ENCODE data around the gene SV2C.

Gene SV2C

GRCh38 chr5:76219636-76220035 is 136.5 kb downstream of the SV2C start:
- H3K27me3 ChIP-seq, result no peaks in the 10 kb centered on the region
- H3K36me3 ChIP-seq, result no peaks in the 10 kb centered on the region
- H3K9me3 ChIP-seq, result no peaks in the 10 kb centered on the region
- no peaks in the 10 kb centered on the region for H3K4me1 ChIP-seq
- intact Hi-C loops (cut with DNase I; ENCODE audit: low total_unique reads), result no loop called here
- TF ChIP-seq CTCF (IDR thresholded peaks at IDR 0.05), result no peak
- no peak overlapping the region for H3K4me3 ChIP-seq
- no peak overlapping the region for H3K27ac ChIP-seq
- no peak for DNase-seq

GRCh38 chr5:76221311-76221710 is 138.1 kb downstream of the SV2C start:
- TF ChIP-seq CTCF (IDR thresholded peaks at IDR 0.05), result no peak
- intact Hi-C loops (cut with DNase I; ENCODE audit: low total_unique reads), result no loop called here
- DNase-seq, result no peak
- no peaks in the 10 kb centered on the region for H3K36me3 ChIP-seq
- no peaks in the 10 kb centered on the region for H3K4me1 ChIP-seq
- no peaks in the 10 kb centered on the region for H3K27me3 ChIP-seq
- no peak overlapping the region for H3K27ac ChIP-seq
- no peaks in the 10 kb centered on the region for H3K9me3 ChIP-seq
- no peak overlapping the region for H3K4me3 ChIP-seq

GRCh38 chr5:76222318-76222717 is 139.1 kb downstream of the SV2C start:
- H3K9me3 ChIP-seq, result no peaks in the 10 kb centered on the region
- no peaks in the 10 kb centered on the region for H3K4me1 ChIP-seq
- H3K27ac ChIP-seq, result no peak overlapping the region
- no peak for DNase-seq
- no peaks in the 10 kb centered on the region for H3K27me3 ChIP-seq
- H3K4me3 ChIP-seq, result no peak overlapping the region
- no peak for TF ChIP-seq CTCF (IDR thresholded peaks at IDR 0.05)
- no peaks in the 10 kb centered on the region for H3K36me3 ChIP-seq
- intact Hi-C loops (cut with DNase I; ENCODE audit: low total_unique reads), result no loop called here

- TF ChIP-seq CTCF (IDR thresholded peaks at IDR 0.05), result no peak
These were observed 140.5 kb downstream of the SV2C start for GRCh38 chr5:76223696-76224095.

GRCh38 chr5:76224898-76225297 is 141.7 kb downstream of the SV2C start:
- no peaks in the 10 kb centered on the region for H3K4me1 ChIP-seq
- H3K27ac ChIP-seq, result no peak overlapping the region
- H3K27me3 ChIP-seq, result no peaks in the 10 kb centered on the region
- H3K4me3 ChIP-seq, result no peak overlapping the region
- H3K36me3 ChIP-seq, result no peaks in the 10 kb centered on the region
- no peak for DNase-seq
- no peak for TF ChIP-seq CTCF (IDR thresholded peaks at IDR 0.05)
- intact Hi-C loops (cut with DNase I; ENCODE audit: low total_unique reads), result no loop called here
- H3K9me3 ChIP-seq, result no peaks in the 10 kb centered on the region

More at GRCh38 chr5:76223696-76224095, 140.5 kb downstream of the SV2C start:
- Histone ChIP-seq H3K4me1 (no peaks in the 10 kb centered on the region), H3K36me3 (no peaks in the 10 kb centered on the region), H3K27ac (no peak overlapping the region), H3K27me3 (no peaks in the 10 kb centered on the region), H3K4me3 (no peak overlapping the region), H3K9me3 (no peaks in the 10 kb centered on the region)
- intact Hi-C loops (cut with DNase I; ENCODE audit: low total_unique reads), result no loop called here
- no peak for DNase-seq

- H3K4me1 ChIP-seq, result no peaks in the 10 kb centered on the region
- no peak for TF ChIP-seq CTCF (IDR thresholded peaks at IDR 0.05)
- no peak overlapping the region for H3K4me3 ChIP-seq
- H3K36me3 ChIP-seq, result no peaks in the 10 kb centered on the region
- no peak overlapping the region for H3K27ac ChIP-seq
- DNase-seq, result no peak
- intact Hi-C loops (cut with DNase I; ENCODE audit: low total_unique reads), result no loop called here
- no peaks in the 10 kb centered on the region for H3K27me3 ChIP-seq
- no peaks in the 10 kb centered on the region for H3K9me3 ChIP-seq
These were observed 142.2 kb downstream of the SV2C start for GRCh38 chr5:76225336-76225735.
